ENCODE data around the gene CRNKL1. TPM values are rescaled to one million over a fixed set of nuclear protein-coding genes. Genes with fewer than 3 reads are reported as not detected.

Gene CRNKL1
- total and polyA plus RNA-seq, 2 of the 4 experiments (the other 2 are of a cell fraction), result 7.4 to 20.1 TPM

DNA sequence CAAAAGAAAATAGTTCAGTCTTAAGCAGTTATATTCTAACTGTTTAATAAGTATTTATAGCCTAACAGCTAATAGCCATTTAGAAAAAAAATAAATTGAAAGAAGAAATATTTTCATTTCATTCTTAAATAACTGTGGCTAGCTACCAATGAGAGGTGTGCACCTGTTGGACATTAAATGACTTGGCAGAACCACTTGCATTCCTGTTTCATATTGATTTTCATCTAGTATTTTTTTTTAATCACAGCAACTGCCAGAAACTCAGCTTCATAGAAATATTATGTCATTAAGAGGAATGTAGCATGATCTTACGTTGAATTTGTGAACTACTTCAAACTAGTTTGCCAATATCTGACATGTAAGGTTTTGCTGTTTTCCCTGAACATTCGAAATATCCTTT lies 25.0 kb downstream of the CRNKL1 start:
- H3K4me1 ChIP-seq (ENCODE audit: control insufficient read depth, insufficient read depth, low read length), result peaks cover 6% of the 10 kb centered on the region
- H3K27me3 ChIP-seq (ENCODE audit: control insufficient read depth, insufficient read depth, low read length), result no peaks in the 10 kb centered on the region
- H3K9ac ChIP-seq (ENCODE audit: low read depth, low read length), result no peak overlapping the region
- in situ Hi-C loops (cut with MboI; ENCODE audit: low sequenced_read_pairs) (loop anchor here (25.0 kb wide), 1 partner anchor 1490 kb away; no protein-coding TSS in a partner anchor), dilution Hi-C loops (cut with HindIII; ENCODE audit: low sequenced_read_pairs, unreplicated experiment) (no loop called here), intact Hi-C loops (cut with micrococcal nuclease) (no loop called here)
- no peak overlapping the region for H3K4ac ChIP-seq (ENCODE audit: low read depth, low read length)
- H3K9me1 ChIP-seq (ENCODE audit: insufficient read depth, low read length), result peaks cover 4% of the 10 kb centered on the region
- H3K56ac ChIP-seq (ENCODE audit: extremely low read depth, insufficient read depth, low read length), result no peak overlapping the region
- no peaks in the 10 kb centered on the region for H3K9me3 ChIP-seq (ENCODE audit: control insufficient read depth, insufficient read depth, low read length)
- no peak overlapping the region for H2AFZ ChIP-seq (replicated peaks; ENCODE audit: low read length, poor library complexity)
- no peak overlapping the region for H2AK9ac ChIP-seq (replicated peaks; ENCODE audit: low read depth, low read length, poor library complexity)
- H2AK5ac ChIP-seq (ENCODE audit: low read depth, low read length), result no peak overlapping the region
- no CpG with 5 or more reads among the region's 2 CpGs for WGBS, 2 experiments (ENCODE audit: extremely low coverage in 2 of 2, insufficient read length in 1 of 2)
- H4K91ac ChIP-seq (ENCODE audit: insufficient read depth, low read depth, low read length), result no peak overlapping the region
- H4K5ac ChIP-seq (ENCODE audit: low read depth, low read length), result no peak overlapping the region
- H3K23ac ChIP-seq (ENCODE audit: low read depth, low read length), result no peak overlapping the region
- H3K79me1 ChIP-seq (ENCODE audit: low read depth in 1 of 2, low read length in 2 of 2), result peaks cover 14 to 48% of the 10 kb centered on the region in 2 experiments
- H2BK20ac ChIP-seq (ENCODE audit: low read depth, low read length), result no peak overlapping the region
- no peak overlapping the region for H4K8ac ChIP-seq (ENCODE audit: low read depth in 2 of 2, low read length in 2 of 2)
- DNase-seq, result no peak
- H3K14ac ChIP-seq (replicated peaks; ENCODE audit: low read depth, low read length), result no peak overlapping the region
- no peak overlapping the region for H2BK15ac ChIP-seq (ENCODE audit: low read depth, low read length)
- no peak overlapping the region for H2BK120ac ChIP-seq (ENCODE audit: low read depth, low read length)
- no peak overlapping the region for H3K4me3 ChIP-seq (ENCODE audit: insufficient read depth, low read depth, low read length)
- no peak overlapping the region for H2BK5ac ChIP-seq (ENCODE audit: low read depth, low read length, poor library complexity, severe bottlenecking)
- H3K36me3 ChIP-seq (ENCODE audit: control insufficient read depth, insufficient read depth, low read length), result peaks cover 18% of the 10 kb centered on the region
- ChIA-PET POLR2A (ENCODE audit: unreplicated experiment) (no interaction called here), CTCF (interaction anchor here (0.6 to 0.7 kb wide), 2 partner anchors 19 to 332 kb away, joined by 4 to 6 read pairs; no protein-coding TSS in a partner anchor)
- H4K20me1 ChIP-seq (ENCODE audit: insufficient read depth, low read length), result peaks cover 8% of the 10 kb centered on the region; the same call in 1 of the 2 replicates
- H3K4me2 ChIP-seq (ENCODE audit: low read depth, low read length), result no peak overlapping the region
- H3K18ac ChIP-seq (ENCODE audit: low read depth, low read length), result no peak overlapping the region
- no TSS peak for BruUV-seq (replicated peaks)
- TF ChIP-seq RCOR1 (IDR thresholded peaks at IDR 0.05; ENCODE audit: insufficient replicate concordance, low read length) (no peak), BHLHE40 (IDR thresholded peaks at IDR 0.05; ENCODE audit: low read depth, low read length) (no peak), MXI1 (IDR thresholded peaks at IDR 0.05; ENCODE audit: borderline replicate concordance, low read depth, low read length) (no peak), SMC3 (IDR thresholded peaks at IDR 0.05; ENCODE audit: low read depth, low read length) (no peak), MAFK (IDR thresholded peaks at IDR 0.05; ENCODE audit: low read depth, low read length) (no peak), CHD1 (IDR thresholded peaks at IDR 0.05; ENCODE audit: low read depth, low read length) (no peak), USF2 (IDR thresholded peaks at IDR 0.05; ENCODE audit: low read depth, low read length) (no peak), MAZ (IDR thresholded peaks at IDR 0.05; ENCODE audit: borderline replicate concordance, low read depth, low read length) (no peak), NFE2L2 (IDR thresholded peaks at IDR 0.05; ENCODE audit: low read depth, low read length) (no peak), POLR2A (IDR thresholded peaks at IDR 0.05; ENCODE audit: low read depth, low read length) (no peak), CEBPB (IDR thresholded peaks at IDR 0.05; ENCODE audit: low read depth, low read length) (no peak), CTCF (conservative IDR thresholded peaks at IDR 0.05; ENCODE audit: low read depth, low read length) (no peak), RFX5 (IDR thresholded peaks at IDR 0.05; ENCODE audit: low read depth, low read length) (no peak), RAD21 (IDR thresholded peaks at IDR 0.05; ENCODE audit: low read length) (no peak), FOS (IDR thresholded peaks at IDR 0.05; ENCODE audit: low read depth, low read length) (no peak)
- TF ChIP-seq, protein P1, sequence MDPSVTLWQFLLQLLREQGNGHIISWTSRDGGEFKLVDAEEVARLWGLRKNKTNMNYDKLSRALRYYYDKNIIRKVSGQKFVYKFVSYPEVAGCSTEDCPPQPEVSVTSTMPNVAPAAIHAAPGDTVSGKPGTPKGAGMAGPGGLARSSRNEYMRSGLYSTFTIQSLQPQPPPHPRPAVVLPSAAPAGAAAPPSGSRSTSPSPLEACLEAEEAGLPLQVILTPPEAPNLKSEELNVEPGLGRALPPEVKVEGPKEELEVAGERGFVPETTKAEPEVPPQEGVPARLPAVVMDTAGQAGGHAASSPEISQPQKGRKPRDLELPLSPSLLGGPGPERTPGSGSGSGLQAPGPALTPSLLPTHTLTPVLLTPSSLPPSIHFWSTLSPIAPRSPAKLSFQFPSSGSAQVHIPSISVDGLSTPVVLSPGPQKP (IDR thresholded peaks at IDR 0.05; ENCODE audit: borderline replicate concordance, low read depth, low read length), result no peak
- H3K27ac ChIP-seq (ENCODE audit: insufficient read depth, low read length), result no peak overlapping the region
- no peak for ATAC-seq (ENCODE audit: low read depth)
